ENCODE measurements around the gene PRKAR1B.

PRKAR1B gene

GRCh38 chr7:665736-666453, 61.2 kb downstream of the PRKAR1B start (continued):
- TF ChIP-seq HIC1 (tag by site-specific recombination; IDR thresholded peaks at IDR 0.05), result no peak
- TF ChIP-seq ZNF350 (tag by site-specific recombination; IDR thresholded peaks at IDR 0.05), result no peak
- TF ChIP-seq ZNF16 (tag by site-specific recombination; IDR thresholded peaks at IDR 0.05; ENCODE audit: low read depth), result no peak
- no peak for TF ChIP-seq ZNF280D (tag by site-specific recombination; IDR thresholded peaks at IDR 0.05)
- TF ChIP-seq ZNF24 (tag by site-specific recombination; IDR thresholded peaks at IDR 0.05), result no peak
- TF ChIP-seq PRDM6 (tag by site-specific recombination; IDR thresholded peaks at IDR 0.05), result no peak

GRCh38 chr7:664997-665735, 61.9 kb downstream of the PRKAR1B start:
- Histone ChIP-seq H3K9me3 (ENCODE audit: control insufficient read depth, insufficient read depth, low read depth, low read length) (no peaks in the 10 kb centered on the region), H3K4me1 (ENCODE audit: control insufficient read depth, insufficient read depth, low read length) (no peaks in the 10 kb centered on the region), H3K27ac (ENCODE audit: extremely low read depth, low read depth, low read length) (no peak overlapping the region), H3K4me3 (ENCODE audit: low read depth, low read length) (no peak overlapping the region), H3K36me3 (ENCODE audit: control insufficient read depth in 2 of 2, insufficient read depth in 1 of 2, low read length in 2 of 2) (peaks cover 0 to 3% of the 10 kb centered on the region in 2 experiments; a peak in 2 of 3 replicates)
- ChIA-PET POLR2A (no interaction called here), CTCF (interaction anchor here (0.6 kb wide), 2 partner anchors 12 to 107 kb away, joined by 3 to 4 read pairs; no protein-coding TSS in a partner anchor)
- no peak for TF ChIP-seq ELK4 (IDR thresholded peaks at IDR 0.05; ENCODE audit: borderline replicate concordance, low read depth, low read length)

- Histone ChIP-seq H3K9me3 (ENCODE audit: control insufficient read depth, insufficient read depth, low read depth, low read length) (no peaks in the 10 kb centered on the region), H3K4me1 (ENCODE audit: control insufficient read depth, insufficient read depth, low read length) (no peaks in the 10 kb centered on the region), H3K27ac (ENCODE audit: extremely low read depth, low read depth, low read length) (no peak overlapping the region), H3K36me3 (ENCODE audit: control insufficient read depth in 2 of 2, insufficient read depth in 1 of 2, low read length in 2 of 2) (peaks cover 0 to 3% of the 10 kb centered on the region in 2 experiments; a peak in 2 of 3 replicates), H3K4me3 (ENCODE audit: low read depth, low read length) (no peak overlapping the region)
- CTCF ChIA-PET, result no interaction called here
- POLR2A ChIA-PET, result no interaction called here
- TF ChIP-seq INSM2 (tag by site-specific recombination; IDR thresholded peaks at IDR 0.05), result no peak
- no peak for TF ChIP-seq ZNF26 (tag by site-specific recombination; IDR thresholded peaks at IDR 0.05)
- TF ChIP-seq ZNF302 (tag by site-specific recombination; IDR thresholded peaks at IDR 0.05; ENCODE audit: low read depth), result no peak
- no peak for TF ChIP-seq ZBTB11 (tag by site-specific recombination; conservative IDR thresholded peaks at IDR 0.05; ENCODE audit: low read depth)
- TF ChIP-seq ZNF169 (tag by site-specific recombination; IDR thresholded peaks at IDR 0.05), result no peak
- TF ChIP-seq ZNF112 (tag by site-specific recombination; IDR thresholded peaks at IDR 0.05), result no peak
- TF ChIP-seq ZNF24 (tag by site-specific recombination; IDR thresholded peaks at IDR 0.05), result no peak
- no peak for TF ChIP-seq KLF16 (tag by site-specific recombination; IDR thresholded peaks at IDR 0.05)
Measured at GRCh38 chr7:664402-664775, 62.7 kb downstream of the PRKAR1B start.
